ENCODE data around the gene CCNT1. TPM values are rescaled to one million over a fixed set of nuclear protein-coding genes. Genes with fewer than 3 reads are reported as not detected.

Gene CCNT1
- polyA plus RNA-seq (2013, experiment 1 of 2) = 19.8 TPM
- 21.7 TPM for polyA plus RNA-seq (2013, experiment 2 of 2)

DNA sequence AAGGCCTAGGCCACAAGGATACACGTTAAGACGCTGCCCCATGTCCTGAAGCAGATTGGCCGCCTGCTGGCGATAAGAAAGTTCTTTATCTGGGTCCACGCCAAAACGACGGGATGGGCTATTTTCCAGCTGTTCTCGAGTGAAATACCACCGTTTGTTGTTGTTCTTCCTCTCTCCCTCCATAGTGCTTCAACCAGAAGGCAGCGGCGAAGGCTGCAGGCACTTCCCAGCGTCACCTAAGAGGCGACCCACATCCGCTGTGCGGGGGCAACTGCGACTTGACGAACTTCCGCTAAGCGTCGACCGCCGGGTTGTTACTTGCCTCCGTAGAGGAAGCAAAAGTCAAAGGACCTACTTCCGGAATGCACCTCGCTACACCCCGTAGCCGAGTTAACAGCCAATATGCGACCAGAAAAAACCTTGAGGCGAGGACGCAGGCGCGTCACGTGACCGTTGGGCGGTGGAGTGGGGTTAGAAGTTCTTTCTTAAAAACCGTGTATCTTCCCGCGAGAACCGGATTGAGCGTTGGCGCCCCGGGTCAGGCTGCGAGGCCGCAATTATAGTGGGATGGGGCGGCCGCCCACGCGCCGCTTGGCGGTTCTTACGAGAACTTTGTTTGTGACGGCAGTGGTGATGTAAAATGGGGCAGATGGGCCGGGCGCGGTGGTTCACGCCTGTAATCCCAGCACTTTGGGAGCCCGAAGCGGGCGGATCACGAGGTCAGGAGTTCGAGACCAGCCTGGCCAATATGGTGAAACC lies at the start of gene CCNT1:
CCNT1 (minus strand) TSS at position 215 of the 759 bp plus-strand sequence; CDS start at position 183, 32 bp downstream.
- WGBS = under 1% methylated on average over 61 of the region's 61 CpGs
- peak within 1 kb of the TSS; percentile 85 for H3K27ac ChIP-seq (ENCODE audit: low read depth, low read length)
- peaks cover 31% of the 10 kb centered on the region for H3K36me3 ChIP-seq (ENCODE audit: insufficient read depth, low read length)
- H3K9me3 ChIP-seq (ENCODE audit: insufficient read depth, low read depth, low read length) = peaks cover 10% of the 10 kb centered on the region
- peak within 1 kb of the TSS; percentile 68 for H3K4me3 ChIP-seq (ENCODE audit: low read length)
- no peaks in the 10 kb centered on the region for H3K4me1 ChIP-seq (ENCODE audit: insufficient read depth, low read length)
- no peaks in the 10 kb centered on the region for H3K27me3 ChIP-seq (ENCODE audit: insufficient read depth, low read length)
- H3K9ac ChIP-seq (ENCODE audit: low read depth, low read length) = peak within 1 kb of the TSS; percentile 84

DNA sequence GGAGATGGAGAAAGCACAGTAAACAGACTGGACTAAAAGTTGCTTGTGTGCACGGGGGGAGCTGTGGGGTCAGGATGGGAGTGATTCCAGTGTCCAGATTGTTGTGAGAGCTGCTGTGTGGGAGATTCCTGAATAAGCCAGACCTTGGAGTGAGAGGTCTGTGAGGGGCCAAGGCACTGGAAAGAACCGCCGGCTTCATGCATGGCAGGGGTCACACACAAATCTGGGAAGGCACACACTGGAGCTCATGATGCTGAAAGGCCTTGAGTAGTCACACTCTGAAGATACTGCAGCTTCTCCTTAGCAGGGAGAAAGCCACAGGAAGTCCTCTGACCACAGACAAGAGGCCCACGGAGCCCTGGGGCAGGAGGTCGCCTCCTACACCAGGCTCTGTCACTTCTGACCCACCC lies 49.3 kb upstream of the CCNT1 start:
- peaks cover 11% of the 10 kb centered on the region; the same call in 1 of the 2 replicates for H3K4me1 ChIP-seq (ENCODE audit: insufficient read depth, low read length)
- no peaks in the 10 kb centered on the region for H3K9me3 ChIP-seq (ENCODE audit: insufficient read depth, low read depth, low read length)
- H3K36me3 ChIP-seq (ENCODE audit: insufficient read depth, low read length) = peaks cover 7% of the 10 kb centered on the region; the same call in 1 of the 2 replicates
- WGBS = 84% methylated on average over 5 of the region's 5 CpGs
- no peak overlapping the region for H3K4me3 ChIP-seq (ENCODE audit: low read length)
- H3K27me3 ChIP-seq (ENCODE audit: insufficient read depth, low read length) = no peaks in the 10 kb centered on the region
- H3K9ac ChIP-seq (ENCODE audit: low read depth, low read length) = no peak overlapping the region
- H3K27ac ChIP-seq (ENCODE audit: low read depth, low read length) = no peak overlapping the region

DNA sequence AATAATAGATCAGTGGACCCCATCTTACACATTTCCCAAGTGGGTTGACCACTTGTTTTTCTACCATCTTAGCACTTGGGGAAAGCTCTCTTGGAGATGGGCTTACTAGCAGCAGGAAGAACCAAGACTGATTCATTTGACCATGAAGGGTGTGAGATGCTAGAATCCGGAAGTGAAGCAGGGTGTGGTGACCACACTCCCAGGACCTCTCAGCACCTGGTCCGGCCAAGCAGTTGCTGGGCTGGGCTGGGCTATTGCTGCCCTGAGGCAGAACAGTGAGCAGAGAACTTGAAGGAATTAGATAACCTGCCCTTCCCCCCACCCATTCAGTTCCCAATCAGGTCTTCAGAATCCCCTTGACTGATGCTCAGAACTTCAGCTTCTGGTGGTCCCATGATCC lies 48.0 kb upstream of the CCNT1 start:
- Histone ChIP-seq H3K9ac (ENCODE audit: low read depth, low read length) (no peak overlapping the region), H3K36me3 (ENCODE audit: insufficient read depth, low read length) (no peaks in the 10 kb centered on the region), H3K27ac (ENCODE audit: low read depth, low read length) (no peak overlapping the region), H3K4me3 (ENCODE audit: low read length) (no peak overlapping the region), H3K9me3 (ENCODE audit: insufficient read depth, low read depth, low read length) (no peaks in the 10 kb centered on the region), H3K27me3 (ENCODE audit: insufficient read depth, low read length) (no peaks in the 10 kb centered on the region), H3K4me1 (ENCODE audit: insufficient read depth, low read length) (peaks cover 11% of the 10 kb centered on the region; the same call in 1 of the 2 replicates)
- WGBS = 92% methylated on average over 2 of the region's 2 CpGs

DNA sequence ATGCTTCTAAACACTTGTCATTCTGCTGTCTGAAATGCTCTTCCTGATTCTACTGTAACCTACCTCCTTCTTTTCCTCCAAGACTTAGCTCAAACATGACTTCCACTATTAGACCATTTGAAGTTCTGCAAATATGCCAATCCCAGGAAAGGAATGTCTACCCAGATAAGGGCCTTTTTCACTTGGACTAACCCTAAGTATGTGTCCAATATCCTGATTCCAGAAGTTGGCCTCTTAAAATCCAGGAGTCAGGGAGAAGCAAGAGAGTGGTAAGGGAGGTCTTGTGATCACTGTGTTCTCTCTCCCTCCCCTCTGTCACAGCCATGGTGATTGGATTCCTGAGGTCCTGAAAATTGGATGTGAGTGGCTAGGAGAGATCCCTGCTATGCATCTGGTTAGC lies 42.2 kb upstream of the CCNT1 start:
- Histone ChIP-seq H3K9ac (ENCODE audit: low read depth, low read length) (no peak overlapping the region), H3K4me3 (ENCODE audit: low read length) (no peak overlapping the region), H3K27ac (ENCODE audit: low read depth, low read length) (no peak overlapping the region), H3K4me1 (ENCODE audit: insufficient read depth, low read length) (no peaks in the 10 kb centered on the region), H3K9me3 (ENCODE audit: insufficient read depth, low read depth, low read length) (no peaks in the 10 kb centered on the region), H3K36me3 (ENCODE audit: insufficient read depth, low read length) (no peaks in the 10 kb centered on the region), H3K27me3 (ENCODE audit: insufficient read depth, low read length) (no peaks in the 10 kb centered on the region)

DNA sequence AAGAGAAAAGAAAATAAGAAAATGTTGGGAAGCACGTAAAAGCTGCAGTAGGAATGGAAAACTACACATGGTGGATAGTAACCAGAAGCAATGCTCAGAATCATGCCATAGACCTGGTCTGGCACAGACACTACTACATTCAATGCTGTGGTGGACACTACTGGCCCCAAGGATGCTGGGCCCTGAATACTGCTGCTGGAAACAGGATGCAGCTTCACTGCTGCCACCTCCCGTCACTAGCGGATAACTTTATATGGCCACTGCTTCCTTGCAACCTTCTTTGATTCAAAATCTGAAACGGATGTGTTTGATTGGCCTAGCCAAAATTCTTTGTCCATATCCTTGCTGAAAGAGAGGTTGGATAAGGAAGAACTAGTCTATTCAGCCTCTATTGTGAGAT lies 41.7 kb upstream of the CCNT1 start:
- H3K27ac ChIP-seq (ENCODE audit: low read depth, low read length) = no peak overlapping the region
- H3K36me3 ChIP-seq (ENCODE audit: insufficient read depth, low read length) = no peaks in the 10 kb centered on the region
- H3K9me3 ChIP-seq (ENCODE audit: insufficient read depth, low read depth, low read length) = no peaks in the 10 kb centered on the region
- H3K4me3 ChIP-seq (ENCODE audit: low read length) = no peak overlapping the region
- H3K9ac ChIP-seq (ENCODE audit: low read depth, low read length) = no peak overlapping the region
- no peaks in the 10 kb centered on the region for H3K27me3 ChIP-seq (ENCODE audit: insufficient read depth, low read length)
- no peaks in the 10 kb centered on the region for H3K4me1 ChIP-seq (ENCODE audit: insufficient read depth, low read length)
- WGBS = 87% methylated on average over 4 of the region's 4 CpGs

DNA sequence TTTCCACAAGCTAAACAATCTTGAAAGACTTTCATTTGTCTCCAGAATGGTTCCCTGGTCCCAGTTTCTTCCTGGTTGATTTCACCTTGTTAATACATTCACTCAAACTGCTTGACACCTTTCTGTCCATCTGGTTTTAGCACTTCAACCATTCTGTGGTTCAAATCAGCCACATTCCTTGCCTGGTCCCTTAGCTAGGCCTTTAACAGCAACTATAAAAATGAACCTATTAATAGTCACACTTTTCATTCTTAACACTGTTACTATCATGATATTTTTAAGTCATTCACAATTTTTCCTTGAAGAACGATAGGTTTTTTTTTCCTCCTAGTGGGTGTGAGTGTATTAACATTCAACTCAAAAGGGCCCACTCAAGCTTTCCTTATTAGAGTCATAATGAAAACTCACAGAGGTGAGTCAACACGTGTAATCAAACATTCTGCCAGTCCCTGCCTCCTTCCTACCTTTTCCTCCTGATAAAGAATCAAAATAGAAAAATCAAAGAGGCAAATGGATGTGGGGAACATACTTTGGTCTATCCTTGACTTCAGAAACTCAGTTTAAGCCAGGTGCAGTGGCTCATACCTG lies 34.4 kb upstream of the CCNT1 start:
- Histone ChIP-seq H3K27ac (ENCODE audit: low read depth, low read length) (no peak overlapping the region), H3K4me3 (ENCODE audit: low read length) (no peak overlapping the region), H3K27me3 (ENCODE audit: insufficient read depth, low read length) (no peaks in the 10 kb centered on the region), H3K9ac (ENCODE audit: low read depth, low read length) (no peak overlapping the region), H3K9me3 (ENCODE audit: insufficient read depth, low read depth, low read length) (no peaks in the 10 kb centered on the region), H3K36me3 (ENCODE audit: insufficient read depth, low read length) (no peaks in the 10 kb centered on the region), H3K4me1 (ENCODE audit: insufficient read depth, low read length) (no peaks in the 10 kb centered on the region)
- WGBS = 80% methylated on average over 1 of the region's 2 CpGs

DNA sequence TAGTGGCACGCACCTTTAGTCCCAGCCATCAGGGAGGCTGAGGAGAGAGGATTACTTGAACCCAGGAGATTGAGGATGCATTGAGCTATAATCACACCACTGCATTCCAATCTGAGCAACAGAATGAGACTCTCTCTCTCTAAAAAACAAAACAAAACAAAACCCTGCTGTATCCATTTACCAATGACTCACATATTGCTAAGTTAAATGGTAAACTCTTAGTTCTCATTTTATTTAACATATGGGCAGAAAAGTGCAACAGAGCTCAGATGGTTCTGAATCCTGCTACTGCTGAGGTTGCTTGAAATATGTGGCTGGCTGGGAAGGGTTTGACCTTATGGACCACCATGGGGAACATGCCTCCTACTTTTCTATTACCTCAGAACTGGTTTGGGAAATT lies 33.7 kb upstream of the CCNT1 start:
- no peak overlapping the region for H3K27ac ChIP-seq (ENCODE audit: low read depth, low read length)
- H3K9me3 ChIP-seq (ENCODE audit: insufficient read depth, low read depth, low read length) = no peaks in the 10 kb centered on the region
- H3K9ac ChIP-seq (ENCODE audit: low read depth, low read length) = no peak overlapping the region
- no peaks in the 10 kb centered on the region for H3K27me3 ChIP-seq (ENCODE audit: insufficient read depth, low read length)
- 93% methylated on average over 1 of the region's 1 CpG for WGBS
- H3K4me1 ChIP-seq (ENCODE audit: insufficient read depth, low read length) = no peaks in the 10 kb centered on the region
- no peaks in the 10 kb centered on the region for H3K36me3 ChIP-seq (ENCODE audit: insufficient read depth, low read length)
- H3K4me3 ChIP-seq (ENCODE audit: low read length) = no peak overlapping the region

DNA sequence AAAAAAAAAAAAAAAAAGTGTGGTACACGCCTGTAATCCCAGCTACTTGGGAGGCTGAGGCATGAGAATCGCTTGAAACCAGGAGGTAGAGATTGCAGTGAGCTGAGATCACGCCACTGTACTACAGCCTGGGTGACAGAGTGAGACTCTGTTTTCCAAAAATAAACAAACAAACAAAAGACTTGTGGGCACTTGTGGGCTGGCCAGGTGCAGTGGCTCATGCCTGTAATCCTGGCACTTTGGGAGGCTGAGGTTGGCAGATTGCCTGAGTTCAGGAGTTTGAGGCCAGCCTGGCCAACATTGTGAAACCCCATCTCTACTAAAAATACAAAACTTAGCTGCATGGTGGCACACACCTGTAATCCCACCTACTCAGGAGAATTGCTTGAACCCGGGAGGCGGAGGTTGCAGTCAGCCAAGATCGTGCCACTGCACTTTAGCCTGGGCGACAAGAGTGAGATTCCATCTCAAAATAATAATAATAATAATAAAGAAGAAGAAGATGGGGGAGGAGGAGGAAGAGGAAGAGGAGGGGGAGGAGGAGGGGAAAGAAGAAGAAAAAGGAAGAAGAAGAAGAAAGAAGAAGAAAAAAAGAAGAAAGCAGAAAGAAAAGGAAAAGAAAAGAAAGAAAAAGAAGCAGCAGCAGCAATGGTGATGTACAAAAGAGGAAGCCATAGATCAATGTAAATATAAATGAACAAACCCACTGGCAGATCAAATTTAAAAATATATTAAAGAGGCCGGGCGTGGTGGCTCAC lies 27.9 kb upstream of the CCNT1 start:
- Histone ChIP-seq H3K36me3 (ENCODE audit: insufficient read depth, low read length) (no peaks in the 10 kb centered on the region), H3K27ac (ENCODE audit: low read depth, low read length) (no peak overlapping the region), H3K27me3 (ENCODE audit: insufficient read depth, low read length) (peaks cover 2% of the 10 kb centered on the region; the same call in 1 of the 2 replicates), H3K4me3 (ENCODE audit: low read length) (no peak overlapping the region), H3K4me1 (ENCODE audit: insufficient read depth, low read length) (no peaks in the 10 kb centered on the region), H3K9ac (ENCODE audit: low read depth, low read length) (no peak overlapping the region), H3K9me3 (ENCODE audit: insufficient read depth, low read depth, low read length) (no peaks in the 10 kb centered on the region)
- 94% methylated on average over 8 of the region's 9 CpGs for WGBS

DNA sequence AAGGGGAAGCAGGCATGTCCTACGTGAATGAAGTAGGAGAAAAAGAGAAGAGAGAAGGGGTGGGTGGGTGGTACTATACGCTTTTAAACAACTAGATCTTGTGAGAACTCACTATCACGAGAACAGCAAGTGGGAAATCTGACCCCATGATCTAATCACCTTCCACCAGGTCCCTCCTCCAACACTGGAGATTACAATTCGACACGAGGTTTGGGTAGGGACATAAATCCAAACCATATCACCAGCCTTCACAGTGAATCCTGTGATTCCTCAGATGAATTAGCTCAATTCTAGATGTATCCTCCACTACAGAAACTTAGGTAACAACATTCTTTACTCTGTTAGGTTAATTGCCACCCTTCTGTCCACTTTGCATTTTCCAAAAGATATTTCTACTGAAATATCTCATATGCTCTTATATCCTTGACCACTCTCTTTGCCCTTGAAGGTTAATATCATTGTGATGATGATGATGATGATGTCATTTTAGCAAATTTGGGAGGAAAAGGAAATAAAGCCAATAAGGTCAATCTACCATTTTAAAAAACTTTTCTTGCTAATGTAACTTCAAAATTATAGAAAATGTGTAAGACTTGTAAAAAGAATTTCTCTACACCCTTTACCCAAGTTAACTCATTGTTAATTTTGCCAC lies 23.2 kb upstream of the CCNT1 start:
- H3K36me3 ChIP-seq (ENCODE audit: insufficient read depth, low read length) = no peaks in the 10 kb centered on the region
- H3K4me3 ChIP-seq (ENCODE audit: low read length) = no peak overlapping the region
- no peaks in the 10 kb centered on the region for H3K4me1 ChIP-seq (ENCODE audit: insufficient read depth, low read length)
- H3K27me3 ChIP-seq (ENCODE audit: insufficient read depth, low read length) = peaks cover 7% of the 10 kb centered on the region; the same call in 1 of the 2 replicates
- H3K9ac ChIP-seq (ENCODE audit: low read depth, low read length) = no peak overlapping the region
- no peak overlapping the region for H3K27ac ChIP-seq (ENCODE audit: low read depth, low read length)
- WGBS = 74% methylated on average over 5 of the region's 5 CpGs
- no peaks in the 10 kb centered on the region for H3K9me3 ChIP-seq (ENCODE audit: insufficient read depth, low read depth, low read length)

DNA sequence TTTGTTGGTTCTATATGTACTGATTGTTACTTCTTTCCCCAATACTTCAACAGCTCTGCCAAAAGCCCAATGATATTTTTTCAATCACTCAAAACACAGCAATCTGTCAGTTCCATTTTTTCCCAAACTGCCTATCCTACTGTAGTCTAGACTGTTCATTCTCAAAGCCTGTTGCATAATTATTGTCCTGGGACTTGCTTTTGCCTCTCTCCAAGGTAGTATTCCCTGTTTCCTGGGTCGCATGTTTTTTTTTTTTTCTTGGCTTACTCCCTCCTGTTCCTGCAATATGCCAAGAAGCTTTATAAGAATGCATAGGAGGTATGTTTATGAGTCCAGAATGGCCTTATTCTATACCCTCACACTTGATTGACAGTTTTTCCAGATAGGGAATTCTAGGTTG lies 19.9 kb upstream of the CCNT1 start:
- peaks cover 7% of the 10 kb centered on the region; the same call in 1 of the 2 replicates for H3K27me3 ChIP-seq (ENCODE audit: insufficient read depth, low read length)
- no peak overlapping the region for H3K4me3 ChIP-seq (ENCODE audit: low read length)
- H3K4me1 ChIP-seq (ENCODE audit: insufficient read depth, low read length) = no peaks in the 10 kb centered on the region
- H3K9me3 ChIP-seq (ENCODE audit: insufficient read depth, low read depth, low read length) = no peaks in the 10 kb centered on the region
- H3K9ac ChIP-seq (ENCODE audit: low read depth, low read length) = no peak overlapping the region
- WGBS = 50% methylated on average over 1 of the region's 1 CpG
- H3K27ac ChIP-seq (ENCODE audit: low read depth, low read length) = no peak overlapping the region
- no peaks in the 10 kb centered on the region for H3K36me3 ChIP-seq (ENCODE audit: insufficient read depth, low read length)

DNA sequence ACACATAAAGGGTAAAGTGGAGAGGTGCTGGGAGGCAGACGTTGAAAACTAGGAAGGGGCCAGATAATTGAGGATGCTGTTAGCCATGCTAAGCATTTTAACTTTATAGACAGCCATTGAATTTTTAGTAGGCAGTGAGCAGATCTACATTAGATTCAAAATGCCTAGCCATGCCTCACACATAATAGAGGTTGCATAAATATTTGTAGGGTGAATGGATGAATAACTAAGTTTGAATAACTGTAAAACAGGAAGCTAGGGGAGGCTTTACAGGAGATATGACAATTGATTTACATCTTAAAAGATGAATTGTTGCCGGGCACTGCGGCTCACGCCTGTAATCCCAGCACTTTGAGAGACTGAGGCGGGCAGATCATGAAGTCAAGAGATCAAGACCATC lies 12.3 kb upstream of the CCNT1 start:
- 87% methylated on average over 5 of the region's 5 CpGs for whole genome bisulfite sequencing
- H3K4me3 ChIP-seq (ENCODE audit: low read length) = no peak overlapping the region
- no peaks in the 10 kb centered on the region for H3K27me3 ChIP-seq (ENCODE audit: insufficient read depth, low read length)
- no peak overlapping the region for H3K27ac ChIP-seq (ENCODE audit: low read depth, low read length)
- H3K4me1 ChIP-seq (ENCODE audit: insufficient read depth, low read length) = no peaks in the 10 kb centered on the region
- H3K9me3 ChIP-seq (ENCODE audit: insufficient read depth, low read depth, low read length) = no peaks in the 10 kb centered on the region
- no peaks in the 10 kb centered on the region for H3K36me3 ChIP-seq (ENCODE audit: insufficient read depth, low read length)
- H3K9ac ChIP-seq (ENCODE audit: low read depth, low read length) = no peak overlapping the region
